Measurements from ENCODE around the gene SPEG.

The SPEG gene

GRCh38 chr2:219472629-219473187, 38.1 kb downstream of the SPEG start:
- TF ChIP-seq SPI1 (IDR thresholded peaks at IDR 0.05; ENCODE audit: low read depth, low read length) (no peak), POU2F2 (IDR thresholded peaks at IDR 0.05; ENCODE audit: low read depth, low read length) (no peak), PAX5 (IDR thresholded peaks at IDR 0.05; ENCODE audit: insufficient read depth, low read length, severe bottlenecking) (no peak)
- DNase-seq (ENCODE audit: insufficient read length, low spot score) = no peak
- FAIRE-seq = no peak

GRCh38 chr2:219473511-219473910, 38.9 kb downstream of the SPEG start:
- FAIRE-seq (no peak), DNase-seq (ENCODE audit: insufficient read length, low spot score) (no peak)
- TF ChIP-seq POLR2AphosphoS5 (IDR thresholded peaks at IDR 0.05; ENCODE audit: low read depth, low read length) (no peak), SPI1 (IDR thresholded peaks at IDR 0.05; ENCODE audit: low read depth, low read length) (no peak)

DNA sequence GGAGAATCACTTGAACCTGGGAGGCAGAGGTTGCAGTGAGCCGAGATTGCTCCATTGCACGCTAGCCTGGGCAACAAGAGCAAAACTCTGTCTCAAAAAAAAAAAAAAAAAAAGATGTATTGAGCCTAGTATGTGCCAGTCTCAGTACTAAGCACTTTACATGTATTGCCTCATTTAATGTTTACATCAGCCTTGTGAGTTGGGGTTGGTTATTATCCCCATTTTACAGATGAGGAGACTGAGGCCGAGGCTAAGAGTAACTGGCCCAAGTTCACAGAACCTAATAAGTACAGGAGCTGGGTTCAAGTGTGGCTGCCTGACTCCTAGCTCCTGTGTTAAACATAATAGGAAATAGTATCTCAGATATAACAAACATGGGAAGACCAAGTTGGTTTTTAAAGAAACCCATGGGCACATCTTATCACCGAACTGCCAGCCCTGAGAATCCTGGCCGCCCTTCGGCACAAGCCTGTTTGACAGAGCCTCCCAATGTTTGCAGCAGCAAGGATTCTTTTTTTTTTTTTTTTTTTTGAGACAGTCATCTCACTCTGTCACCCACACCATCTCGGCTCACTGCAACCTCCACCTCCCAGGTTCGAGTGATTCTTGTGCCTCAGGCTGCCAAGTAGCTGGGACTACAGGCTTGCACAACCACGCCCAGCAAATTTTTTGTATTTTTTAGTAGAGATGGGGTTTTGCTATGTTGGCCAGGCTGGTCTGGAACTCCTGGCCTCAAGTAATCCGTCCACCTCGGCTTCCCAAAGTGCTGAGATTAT, 39.8 kb downstream of the SPEG start:
- FAIRE-seq (no peak), DNase-seq (ENCODE audit: insufficient read length, low spot score) (no peak)
- TF ChIP-seq SPI1 (IDR thresholded peaks at IDR 0.05; ENCODE audit: low read depth, low read length) = no peak
- TF ChIP-seq POLR2AphosphoS5 (IDR thresholded peaks at IDR 0.05; ENCODE audit: low read depth, low read length) = no peak
- no peak for TF ChIP-seq TAF1 (IDR thresholded peaks at IDR 0.05; ENCODE audit: low read depth, low read length)
- TF ChIP-seq POLR2A (IDR thresholded peaks at IDR 0.05; ENCODE audit: low read depth, low read length) = no peak
- no peak for TF ChIP-seq PAX5 (IDR thresholded peaks at IDR 0.05; ENCODE audit: insufficient read depth, low read length, severe bottlenecking)
- TF ChIP-seq POU2F2 (IDR thresholded peaks at IDR 0.05; ENCODE audit: low read depth, low read length) = no peak

DNA sequence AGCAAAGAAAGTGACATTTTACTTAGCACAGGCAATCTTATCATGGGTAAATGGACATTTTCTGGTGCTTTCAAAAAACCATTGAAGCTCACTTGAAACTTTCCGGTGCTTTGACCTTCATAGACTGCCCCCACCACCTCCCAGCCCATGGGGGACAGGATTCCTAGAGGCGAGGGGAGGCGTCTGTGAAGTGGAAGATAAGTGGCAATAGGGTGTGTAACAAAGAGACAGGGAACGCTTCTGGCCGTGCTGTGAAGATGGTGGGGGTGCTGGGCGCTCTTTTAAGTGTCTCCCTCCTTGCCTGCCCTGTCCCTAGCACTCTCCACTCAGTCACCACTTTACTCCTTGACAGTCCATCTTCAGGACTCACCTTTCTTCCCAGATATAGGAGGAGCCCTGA, 40.6 kb downstream of the SPEG start:
- DNase-seq (ENCODE audit: insufficient read length, low spot score) = no peak
- FAIRE-seq = no peak
- TF ChIP-seq SPI1 (IDR thresholded peaks at IDR 0.05; ENCODE audit: low read depth, low read length) (no peak), TAF1 (IDR thresholded peaks at IDR 0.05; ENCODE audit: low read depth, low read length) (no peak), POLR2A (IDR thresholded peaks at IDR 0.05; ENCODE audit: low read depth, low read length) (no peak), POU2F2 (IDR thresholded peaks at IDR 0.05; ENCODE audit: low read depth, low read length) (no peak), POLR2AphosphoS5 (IDR thresholded peaks at IDR 0.05; ENCODE audit: low read depth, low read length) (no peak), PAX5 (IDR thresholded peaks at IDR 0.05; ENCODE audit: insufficient read depth, low read length, severe bottlenecking) (no peak)

GRCh38 chr2:219475697-219476651, 41.3 kb downstream of the SPEG start:
- peak; percentile 74 for DNase-seq (ENCODE audit: insufficient read length, low spot score)
- peak; percentile 74 for FAIRE-seq
- TF ChIP-seq POLR2A (IDR thresholded peaks at IDR 0.05; ENCODE audit: low read depth, low read length) (no peak), PAX5 (IDR thresholded peaks at IDR 0.05; ENCODE audit: insufficient read depth, low read length, severe bottlenecking) (no peak)

DNA sequence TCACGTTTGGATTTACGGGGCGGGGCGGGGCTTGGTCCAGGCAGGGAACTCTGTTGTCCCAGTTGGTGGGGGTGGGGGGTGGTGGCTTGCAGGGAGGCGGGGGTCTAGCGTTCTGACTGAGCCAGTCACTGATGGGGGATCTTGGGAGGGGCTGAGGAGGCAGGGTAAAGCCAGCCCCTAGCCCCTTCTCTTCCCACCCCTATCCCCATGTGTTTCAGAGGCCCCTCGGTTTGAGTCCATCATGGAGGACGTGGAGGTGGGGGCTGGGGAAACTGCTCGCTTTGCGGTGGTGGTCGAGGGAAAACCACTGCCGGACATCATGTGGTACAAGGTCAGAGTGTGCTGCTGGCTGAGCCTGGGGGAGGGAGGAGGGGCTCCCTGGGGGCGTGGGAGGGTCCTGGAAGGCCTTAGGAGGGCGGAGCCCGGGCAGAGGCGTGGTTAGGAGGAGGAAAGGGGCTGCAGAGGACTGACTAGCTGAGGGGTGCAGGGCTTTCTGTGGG, 42.1 kb downstream of the SPEG start:
- DNase-seq (ENCODE audit: insufficient read length, low spot score) (no peak), FAIRE-seq (no peak)

DNA sequence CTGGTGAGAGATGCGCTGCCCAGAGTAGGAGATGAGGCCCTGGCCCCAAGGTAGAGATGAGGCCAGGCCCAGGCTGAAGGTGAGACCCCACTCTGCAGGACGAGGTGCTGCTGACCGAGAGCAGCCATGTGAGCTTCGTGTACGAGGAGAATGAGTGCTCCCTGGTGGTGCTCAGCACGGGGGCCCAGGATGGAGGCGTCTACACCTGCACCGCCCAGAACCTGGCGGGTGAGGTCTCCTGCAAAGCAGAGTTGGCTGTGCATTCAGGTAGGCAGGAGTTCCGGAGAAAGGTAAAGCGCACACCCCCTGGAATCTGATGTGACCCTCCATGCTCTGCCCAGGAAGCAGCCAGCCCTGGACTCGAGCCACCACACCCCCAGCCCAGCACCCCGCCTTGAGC, 42.5 kb downstream of the SPEG start:
- DNase-seq (ENCODE audit: insufficient read length, low spot score) = no peak
- no peak for TF ChIP-seq PAX5 (IDR thresholded peaks at IDR 0.05; ENCODE audit: insufficient read depth, low read length, severe bottlenecking)
- no peak for TF ChIP-seq POU2F2 (IDR thresholded peaks at IDR 0.05; ENCODE audit: low read depth, low read length)
- TF ChIP-seq POLR2A (IDR thresholded peaks at IDR 0.05; ENCODE audit: low read depth, low read length) = no peak
- no peak for TF ChIP-seq TAF1 (IDR thresholded peaks at IDR 0.05; ENCODE audit: low read depth, low read length)
- TF ChIP-seq POLR2AphosphoS5 (IDR thresholded peaks at IDR 0.05; ENCODE audit: low read depth, low read length) = no peak
- TF ChIP-seq SPI1 (IDR thresholded peaks at IDR 0.05; ENCODE audit: low read depth, low read length) = no peak
- no peak for FAIRE-seq

More for the DNA sequence above, 42.1 kb downstream of the SPEG start:
- TF ChIP-seq PAX5 (IDR thresholded peaks at IDR 0.05; ENCODE audit: insufficient read depth, low read length, severe bottlenecking) = no peak
- TF ChIP-seq POLR2AphosphoS5 (IDR thresholded peaks at IDR 0.05; ENCODE audit: low read depth, low read length) = no peak

- no peak for FAIRE-seq
- TF ChIP-seq PAX5 (IDR thresholded peaks at IDR 0.05; ENCODE audit: insufficient read depth, low read length, severe bottlenecking) (no peak), TAF1 (IDR thresholded peaks at IDR 0.05; ENCODE audit: low read depth, low read length) (no peak), POU2F2 (IDR thresholded peaks at IDR 0.05; ENCODE audit: low read depth, low read length) (no peak), POLR2AphosphoS5 (IDR thresholded peaks at IDR 0.05; ENCODE audit: low read depth, low read length) (no peak), SPI1 (IDR thresholded peaks at IDR 0.05; ENCODE audit: low read depth, low read length) (no peak), POLR2A (IDR thresholded peaks at IDR 0.05; ENCODE audit: low read depth, low read length) (no peak)
- no peak for DNase-seq (ENCODE audit: insufficient read length, low spot score)
Measured at GRCh38 chr2:219477815-219478214, 43.2 kb downstream of the SPEG start.

DNA sequence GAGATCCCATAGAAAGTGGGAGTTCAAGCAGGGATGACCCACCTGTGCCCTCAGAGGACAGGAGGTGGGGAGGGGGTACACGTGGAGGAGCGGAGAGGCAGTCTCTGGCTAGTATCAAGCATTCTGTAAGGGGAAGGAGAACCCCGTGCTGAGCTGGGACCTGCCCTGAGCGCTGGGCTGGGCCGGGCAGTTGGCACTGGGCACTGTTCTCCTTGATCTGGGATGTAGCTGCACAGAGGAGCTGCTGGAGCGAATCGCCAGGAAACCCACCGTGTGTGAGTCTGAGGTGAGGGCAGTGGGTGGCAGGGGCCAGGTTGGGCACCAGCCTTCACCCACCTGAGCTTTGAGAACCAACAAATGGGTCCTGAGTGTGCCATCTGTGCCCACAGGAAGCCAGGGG, 44.3 kb downstream of the SPEG start:
- no peak for FAIRE-seq

More for the DNA sequence above, 44.3 kb downstream of the SPEG start:
- TF ChIP-seq POU2F2 (IDR thresholded peaks at IDR 0.05; ENCODE audit: low read depth, low read length) (no peak), POLR2AphosphoS5 (IDR thresholded peaks at IDR 0.05; ENCODE audit: low read depth, low read length) (no peak), POLR2A (IDR thresholded peaks at IDR 0.05; ENCODE audit: low read depth, low read length) (no peak), SPI1 (IDR thresholded peaks at IDR 0.05; ENCODE audit: low read depth, low read length) (no peak), PAX5 (IDR thresholded peaks at IDR 0.05; ENCODE audit: insufficient read depth, low read length, severe bottlenecking) (no peak), TAF1 (IDR thresholded peaks at IDR 0.05; ENCODE audit: low read depth, low read length) (no peak)
- no peak for DNase-seq (ENCODE audit: insufficient read length, low spot score)
